ENCODE data around the gene CLDN4.

CLDN4 gene

DNA sequence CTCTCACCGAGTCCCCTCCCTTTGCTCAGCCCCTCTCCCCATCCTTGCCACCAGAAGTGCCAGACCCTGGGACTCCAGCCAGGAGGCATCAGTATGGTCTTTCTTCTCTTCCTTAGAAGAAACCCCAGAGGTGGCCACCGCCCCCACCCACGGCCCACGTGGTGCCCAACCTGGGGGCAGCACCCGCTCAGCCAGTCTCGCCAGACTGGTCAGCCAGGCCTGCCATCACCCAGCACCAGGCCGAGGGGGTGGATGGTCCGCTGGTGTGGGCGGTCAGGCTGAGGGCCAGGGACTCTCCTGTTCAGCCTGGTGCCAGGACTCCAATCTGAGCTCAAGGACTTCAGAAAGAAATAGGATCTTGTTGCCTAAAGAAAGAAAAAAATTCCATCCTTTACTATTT is 5.8 kb upstream of the CLDN4 start:
- H3K4me3 ChIP-seq (ENCODE audit: low read length): no peak overlapping the region
- H3K4me2 ChIP-seq (ENCODE audit: low read length): no peak overlapping the region
- no peak overlapping the region for H3K9ac ChIP-seq (ENCODE audit: low read depth, low read length)
- no peaks in the 10 kb centered on the region for H3K27me3 ChIP-seq (ENCODE audit: control insufficient read depth, insufficient read depth, low read length)
- no peaks in the 10 kb centered on the region for H3K9me3 ChIP-seq (replicated peaks; ENCODE audit: low read length)
- no peaks in the 10 kb centered on the region for H3K36me3 ChIP-seq (ENCODE audit: insufficient read depth, low read length)
- H3K4me1 ChIP-seq (ENCODE audit: control insufficient read depth, insufficient read depth, low read length): peaks cover 32% of the 10 kb centered on the region

DNA sequence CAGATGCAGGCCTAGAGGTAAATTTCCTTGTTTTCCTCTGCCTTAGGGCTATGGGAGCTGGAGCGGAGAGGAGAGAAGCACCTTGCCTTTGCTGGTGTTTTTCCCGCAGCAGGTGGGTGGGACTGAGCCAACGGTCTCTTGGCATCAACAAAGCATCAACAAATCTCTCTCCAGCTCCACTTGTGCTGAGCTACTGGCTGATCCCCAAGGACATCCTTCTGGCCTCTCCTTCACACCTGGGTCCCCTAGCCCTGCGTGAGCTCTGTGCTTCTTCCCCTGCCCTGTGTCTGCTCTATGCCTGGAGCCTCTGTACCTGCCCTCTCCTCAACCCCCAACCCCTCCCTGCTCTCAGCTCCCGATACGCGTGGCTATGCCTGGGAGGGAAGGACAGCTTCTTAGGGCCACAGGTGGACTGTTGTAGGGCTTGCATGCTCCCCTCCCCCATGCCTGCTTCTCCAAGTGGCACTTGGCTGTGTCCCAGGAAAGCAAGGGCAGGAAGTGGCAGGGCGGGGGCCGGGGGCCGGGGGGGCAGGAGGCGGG is 3.2 kb upstream of the CLDN4 start:
- no peak overlapping the region for H3K4me2 ChIP-seq (ENCODE audit: low read length)
- no peaks in the 10 kb centered on the region for H3K36me3 ChIP-seq (ENCODE audit: insufficient read depth, low read length)
- H3K9ac ChIP-seq (ENCODE audit: low read depth, low read length): no peak overlapping the region
- no peak overlapping the region for H3K4me3 ChIP-seq (ENCODE audit: low read length)
- H3K4me1 ChIP-seq (ENCODE audit: control insufficient read depth, insufficient read depth, low read length): peaks cover 26% of the 10 kb centered on the region
- H3K27me3 ChIP-seq (ENCODE audit: control insufficient read depth, insufficient read depth, low read length): no peaks in the 10 kb centered on the region
- H3K9me3 ChIP-seq (replicated peaks; ENCODE audit: low read length): no peaks in the 10 kb centered on the region

DNA sequence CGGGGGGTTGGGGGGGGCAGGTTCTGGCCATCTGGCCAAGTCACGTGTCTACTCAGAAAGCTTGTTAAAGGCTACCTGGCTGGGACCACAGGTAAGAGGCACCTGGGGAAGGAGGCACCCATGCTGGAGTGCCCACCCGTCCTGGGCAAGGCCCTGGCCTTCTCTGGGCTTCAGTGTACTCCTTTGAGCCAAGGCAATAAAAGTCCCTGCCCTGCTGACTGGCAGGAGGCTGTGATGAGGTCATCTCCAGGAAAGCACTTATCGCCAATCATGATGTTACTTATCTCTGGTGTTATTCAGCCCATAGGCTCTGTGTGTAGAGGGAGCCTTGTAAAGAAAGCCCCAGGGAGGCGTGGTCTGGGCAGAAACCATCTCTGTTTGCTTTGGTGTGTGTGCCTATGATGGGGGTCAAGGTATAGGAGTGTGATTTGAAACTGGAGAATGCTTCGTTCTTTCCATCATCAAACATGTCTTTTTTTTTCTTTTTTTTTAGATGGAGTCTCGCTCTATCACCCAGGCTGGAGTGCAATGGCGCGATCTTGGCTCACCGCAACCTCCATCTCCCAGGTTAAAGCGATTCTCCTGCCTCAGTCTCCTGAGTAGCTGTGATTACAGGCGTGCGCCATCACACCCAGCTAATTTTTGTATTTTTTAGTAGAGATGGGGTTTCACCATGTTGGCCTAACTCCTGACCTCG is 2.5 kb upstream of the CLDN4 start:
- Histone ChIP-seq H3K36me3 (ENCODE audit: insufficient read depth, low read length) (no peaks in the 10 kb centered on the region), H3K4me1 (ENCODE audit: control insufficient read depth, insufficient read depth, low read length) (peaks cover 20% of the 10 kb centered on the region), H3K4me3 (ENCODE audit: low read length) (no peak overlapping the region), H3K9ac (ENCODE audit: low read depth, low read length) (no peak overlapping the region), H3K27me3 (ENCODE audit: control insufficient read depth, insufficient read depth, low read length) (no peaks in the 10 kb centered on the region), H3K4me2 (ENCODE audit: low read length) (no peak overlapping the region), H3K9me3 (replicated peaks; ENCODE audit: low read length) (no peaks in the 10 kb centered on the region)

- no peak overlapping the region for H3K4me2 ChIP-seq (ENCODE audit: low read length)
- peaks cover 15% of the 10 kb centered on the region for H3K4me1 ChIP-seq (ENCODE audit: control insufficient read depth, insufficient read depth, low read length)
- no peaks in the 10 kb centered on the region for H3K9me3 ChIP-seq (replicated peaks; ENCODE audit: low read length)
- H3K36me3 ChIP-seq (ENCODE audit: insufficient read depth, low read length): no peaks in the 10 kb centered on the region
- no peaks in the 10 kb centered on the region for H3K27me3 ChIP-seq (ENCODE audit: control insufficient read depth, insufficient read depth, low read length)
- H3K4me3 ChIP-seq (ENCODE audit: low read length): no peak overlapping the region
- H3K9ac ChIP-seq (ENCODE audit: low read depth, low read length): no peak overlapping the region
Measured at GRCh38 chr7:73828972-73829371, 1.8 kb upstream of the CLDN4 start.

- H3K9ac ChIP-seq (ENCODE audit: low read depth, low read length): no peak overlapping the region
- no peaks in the 10 kb centered on the region for H3K36me3 ChIP-seq (ENCODE audit: insufficient read depth, low read length)
- no peaks in the 10 kb centered on the region for H3K9me3 ChIP-seq (replicated peaks; ENCODE audit: low read length)
- no peak overlapping the region for H3K4me2 ChIP-seq (ENCODE audit: low read length)
- H3K4me3 ChIP-seq (ENCODE audit: low read length): no peak overlapping the region
- H3K4me1 ChIP-seq (ENCODE audit: control insufficient read depth, insufficient read depth, low read length): peaks cover 15% of the 10 kb centered on the region
- H3K27me3 ChIP-seq (ENCODE audit: control insufficient read depth, insufficient read depth, low read length): no peaks in the 10 kb centered on the region
Measured at GRCh38 chr7:73829505-73829904, 1.3 kb upstream of the CLDN4 start.

DNA sequence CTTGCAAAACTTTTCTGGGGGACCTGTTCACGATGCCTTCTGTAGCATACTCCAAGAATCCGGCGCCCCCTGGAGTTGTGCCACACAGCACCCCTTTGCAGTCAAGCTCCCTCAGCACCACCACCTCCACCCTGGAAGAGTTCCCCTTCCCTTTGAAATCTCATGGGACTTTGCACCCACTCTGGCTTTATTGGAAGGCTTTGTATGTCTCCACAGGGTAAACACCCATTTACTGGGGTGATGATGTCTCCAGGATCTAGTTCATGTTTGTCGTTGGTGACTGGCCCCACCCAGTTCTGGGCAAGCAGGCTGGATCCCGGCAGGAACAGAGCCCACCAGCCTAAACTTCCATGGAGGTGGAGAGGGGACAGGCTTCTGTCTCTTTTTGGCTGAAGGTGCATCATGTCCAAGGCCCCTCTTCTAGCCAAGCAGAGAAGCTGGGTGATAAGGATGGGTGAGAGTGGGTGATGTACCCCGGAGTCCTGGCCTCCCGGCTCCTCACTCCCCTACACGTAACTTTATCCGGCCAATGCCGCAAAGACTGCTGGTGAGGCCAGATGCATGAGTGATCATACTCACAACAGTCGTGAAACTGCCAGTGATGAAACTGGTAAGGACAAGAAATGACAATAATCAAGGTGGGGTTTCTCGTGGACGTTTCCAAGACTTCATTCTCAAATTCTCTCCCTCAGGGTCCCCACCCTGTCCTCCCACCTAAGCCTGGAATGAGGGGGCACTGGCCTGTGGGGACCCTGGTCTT is 695 bp upstream of the CLDN4 start:
- H3K9ac ChIP-seq (ENCODE audit: low read depth, low read length): no peak overlapping the region
- peaks cover 11% of the 10 kb centered on the region for H3K4me1 ChIP-seq (ENCODE audit: control insufficient read depth, insufficient read depth, low read length)
- no peak overlapping the region for H3K4me3 ChIP-seq (ENCODE audit: low read length)
- H3K36me3 ChIP-seq (ENCODE audit: insufficient read depth, low read length): no peaks in the 10 kb centered on the region
- H3K27me3 ChIP-seq (ENCODE audit: control insufficient read depth, insufficient read depth, low read length): no peaks in the 10 kb centered on the region
- no peak overlapping the region for H3K4me2 ChIP-seq (ENCODE audit: low read length)
- no peaks in the 10 kb centered on the region for H3K9me3 ChIP-seq (replicated peaks; ENCODE audit: low read length)

- H3K4me2 ChIP-seq (ENCODE audit: low read length): no peak overlapping the region
- no peaks in the 10 kb centered on the region for H3K36me3 ChIP-seq (ENCODE audit: insufficient read depth, low read length)
- peaks cover 11% of the 10 kb centered on the region for H3K4me1 ChIP-seq (ENCODE audit: control insufficient read depth, insufficient read depth, low read length)
- no peaks in the 10 kb centered on the region for H3K27me3 ChIP-seq (ENCODE audit: control insufficient read depth, insufficient read depth, low read length)
- H3K9ac ChIP-seq (ENCODE audit: low read depth, low read length): no peak overlapping the region
- H3K4me3 ChIP-seq (ENCODE audit: low read length): no peak overlapping the region
- H3K9me3 ChIP-seq (replicated peaks; ENCODE audit: low read length): no peaks in the 10 kb centered on the region
Measured at GRCh38 chr7:73831584-73831833, 713 bp downstream of the CLDN4 start.

- Histone ChIP-seq H3K27me3 (ENCODE audit: control insufficient read depth, insufficient read depth, low read length) (no peaks in the 10 kb centered on the region), H3K9me3 (replicated peaks; ENCODE audit: low read length) (no peaks in the 10 kb centered on the region), H3K4me2 (ENCODE audit: low read length) (no peak overlapping the region), H3K9ac (ENCODE audit: low read depth, low read length) (no peak overlapping the region), H3K4me3 (ENCODE audit: low read length) (no peak overlapping the region), H3K36me3 (ENCODE audit: insufficient read depth, low read length) (no peaks in the 10 kb centered on the region), H3K4me1 (ENCODE audit: control insufficient read depth, insufficient read depth, low read length) (peaks cover 11% of the 10 kb centered on the region)
Measured at GRCh38 chr7:73831834-73832651, 1.2 kb downstream of the CLDN4 start.

DNA sequence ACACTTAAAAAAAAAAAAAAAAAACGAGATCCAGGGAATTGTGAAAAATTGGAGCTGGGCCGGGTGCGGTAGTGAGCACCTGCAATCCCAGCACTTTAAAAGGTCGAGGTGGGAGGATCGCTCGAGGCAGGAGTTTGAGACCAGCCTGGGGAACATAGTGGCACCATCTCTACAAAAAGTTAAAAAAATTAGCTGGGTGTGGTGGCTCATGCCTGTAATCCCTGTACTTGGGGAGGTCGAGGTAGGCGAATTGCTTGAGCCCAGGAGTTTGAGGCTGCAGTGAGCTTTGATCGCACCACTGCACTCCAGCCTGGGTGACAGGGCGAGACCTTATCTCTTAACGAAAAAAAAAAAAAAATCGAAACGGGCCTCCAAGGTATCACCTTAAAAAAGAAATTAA is 2.0 kb downstream of the CLDN4 start:
- H3K36me3 ChIP-seq (ENCODE audit: insufficient read depth, low read length): no peaks in the 10 kb centered on the region
- peaks cover 7% of the 10 kb centered on the region for H3K4me1 ChIP-seq (ENCODE audit: control insufficient read depth, insufficient read depth, low read length)
- H3K9me3 ChIP-seq (replicated peaks; ENCODE audit: low read length): no peaks in the 10 kb centered on the region
- H3K4me3 ChIP-seq (ENCODE audit: low read length): no peak overlapping the region
- H3K9ac ChIP-seq (ENCODE audit: low read depth, low read length): no peak overlapping the region
- H3K27me3 ChIP-seq (ENCODE audit: control insufficient read depth, insufficient read depth, low read length): no peaks in the 10 kb centered on the region
- no peak overlapping the region for H3K4me2 ChIP-seq (ENCODE audit: low read length)

DNA sequence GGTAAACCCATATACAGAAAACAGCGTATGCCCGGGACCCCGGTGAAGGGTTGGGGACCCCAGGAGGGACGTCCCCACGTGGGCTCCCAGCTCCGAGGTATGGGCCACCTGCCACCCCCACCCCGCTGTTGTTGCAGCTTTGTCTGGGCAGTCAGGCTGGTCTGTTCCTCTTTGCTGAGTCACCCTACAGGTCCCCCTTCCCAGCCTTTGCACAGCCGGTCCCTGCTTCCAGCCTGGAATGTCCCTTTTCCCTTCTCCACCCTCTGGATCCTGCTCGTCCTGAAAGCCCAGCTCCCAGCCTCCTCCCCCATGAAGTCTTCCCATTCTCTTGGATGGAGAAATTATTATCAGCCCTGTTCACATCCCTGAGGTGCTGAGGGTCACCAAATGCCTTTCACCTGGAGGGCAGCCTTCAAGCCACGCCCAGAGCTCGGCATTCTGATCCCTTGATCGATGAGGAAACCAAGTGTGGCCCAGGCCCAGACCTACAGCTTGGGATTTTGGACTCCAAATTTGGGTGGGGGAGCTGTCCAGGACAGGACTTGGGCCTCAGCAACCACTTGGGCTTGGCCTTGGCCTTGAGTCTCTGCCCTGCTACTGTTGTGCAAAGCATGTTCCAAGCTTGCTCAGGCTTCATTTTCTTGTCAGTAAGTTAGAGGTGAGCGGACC is 2.6 kb downstream of the CLDN4 start:
- Histone ChIP-seq H3K4me1 (ENCODE audit: control insufficient read depth, insufficient read depth, low read length) (peaks cover 1% of the 10 kb centered on the region), H3K4me3 (ENCODE audit: low read length) (no peak overlapping the region), H3K4me2 (ENCODE audit: low read length) (no peak overlapping the region), H3K27me3 (ENCODE audit: control insufficient read depth, insufficient read depth, low read length) (no peaks in the 10 kb centered on the region), H3K9ac (ENCODE audit: low read depth, low read length) (no peak overlapping the region), H3K36me3 (ENCODE audit: insufficient read depth, low read length) (no peaks in the 10 kb centered on the region), H3K9me3 (replicated peaks; ENCODE audit: low read length) (no peaks in the 10 kb centered on the region)

DNA sequence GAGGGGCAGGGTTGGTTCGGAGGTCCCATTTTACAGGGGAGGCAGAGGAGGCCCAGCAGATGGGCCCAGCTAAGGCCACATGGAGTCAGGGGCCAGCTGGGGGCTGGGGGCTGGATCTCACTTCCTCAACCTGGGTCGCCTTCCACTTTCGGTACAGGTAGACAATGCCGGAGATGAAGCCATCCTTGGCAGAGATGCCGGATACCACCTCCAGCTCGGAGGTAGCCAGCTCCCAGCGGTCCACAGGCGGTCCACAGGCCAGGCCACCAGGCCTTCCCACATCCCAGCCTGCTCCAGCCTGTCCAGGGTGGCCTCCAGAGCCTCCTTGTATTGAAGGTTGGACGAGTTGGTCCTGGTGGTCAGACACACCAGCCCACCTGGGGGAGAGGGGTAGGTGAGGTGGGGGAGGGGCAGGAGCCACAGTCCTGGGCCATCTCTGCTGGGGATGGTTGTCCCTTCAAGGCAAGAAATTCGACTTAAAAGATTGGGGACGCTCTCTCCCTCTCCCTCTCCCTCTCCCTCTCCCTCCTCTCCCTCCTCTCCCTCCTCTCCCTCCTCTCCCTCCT is 3.9 kb downstream of the CLDN4 start:
- no peaks in the 10 kb centered on the region for H3K27me3 ChIP-seq (ENCODE audit: control insufficient read depth, insufficient read depth, low read length)

More for the DNA sequence above, 3.9 kb downstream of the CLDN4 start:
- H3K9me3 ChIP-seq (replicated peaks; ENCODE audit: low read length): no peaks in the 10 kb centered on the region
- H3K36me3 ChIP-seq (ENCODE audit: insufficient read depth, low read length): no peaks in the 10 kb centered on the region
- no peak overlapping the region for H3K4me2 ChIP-seq (ENCODE audit: low read length)
- H3K4me1 ChIP-seq (ENCODE audit: control insufficient read depth, insufficient read depth, low read length): no peaks in the 10 kb centered on the region
- H3K4me3 ChIP-seq (ENCODE audit: low read length): no peak overlapping the region
- H3K9ac ChIP-seq (ENCODE audit: low read depth, low read length): no peak overlapping the region
